Right lobe of liver (tissue), 4 donors: Measurements from ENCODE around the gene GLYATL2.

ENCODE experiments used
- POLR2A ChIP-seq: fragments of 450-650 bp; IDR thresholded peaks from one replicate; pipeline ENCODE4 v1.6.1; 2017; ENCODE audit warnings: antibody characterized with exemption, mild to moderate bottlenecking
- TF ChIP-seq, protein P1 (sequence below), 4 donors: fragments of 200-600 bp in 3 of 4; fragments of 450-650 bp in 1 of 4; IDR thresholded peaks; one replicate each; pipeline versions ENCODE4 v1.5.1 to v1.8.0; 2016 to 2022; ENCODE audit warnings: antibody characterized with exemption in 4 of 4, mild to moderate bottlenecking in 2 of 4
- donor health status: DM: no; HTN: no; CAD: no.
- donor health status: DM: no; HTN: no; CAD: no.
- donor health status: DM: no; HTN: yes; CAD: no.

DNA sequence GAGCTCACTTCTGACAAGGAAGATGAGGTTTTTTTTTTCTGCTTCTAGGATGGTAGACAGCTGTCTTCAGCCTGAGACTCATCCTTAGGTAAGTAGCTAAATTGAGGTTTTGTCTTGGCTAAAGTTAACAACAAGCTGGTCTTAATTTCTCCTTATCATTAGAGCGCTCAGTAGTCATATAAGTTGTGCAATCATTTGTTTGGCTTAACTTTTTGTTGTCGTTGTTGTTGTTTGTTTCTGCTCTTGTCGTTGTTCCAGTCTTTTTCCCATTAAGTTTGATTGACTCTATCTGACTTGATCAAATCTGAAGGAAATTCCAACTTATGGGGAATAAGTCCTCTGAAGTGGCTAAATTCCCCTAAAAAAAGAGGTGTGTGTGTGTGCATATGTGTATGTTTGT, 33.0 kb downstream of the GLYATL2 start:
- TF ChIP-seq, protein P1, sequence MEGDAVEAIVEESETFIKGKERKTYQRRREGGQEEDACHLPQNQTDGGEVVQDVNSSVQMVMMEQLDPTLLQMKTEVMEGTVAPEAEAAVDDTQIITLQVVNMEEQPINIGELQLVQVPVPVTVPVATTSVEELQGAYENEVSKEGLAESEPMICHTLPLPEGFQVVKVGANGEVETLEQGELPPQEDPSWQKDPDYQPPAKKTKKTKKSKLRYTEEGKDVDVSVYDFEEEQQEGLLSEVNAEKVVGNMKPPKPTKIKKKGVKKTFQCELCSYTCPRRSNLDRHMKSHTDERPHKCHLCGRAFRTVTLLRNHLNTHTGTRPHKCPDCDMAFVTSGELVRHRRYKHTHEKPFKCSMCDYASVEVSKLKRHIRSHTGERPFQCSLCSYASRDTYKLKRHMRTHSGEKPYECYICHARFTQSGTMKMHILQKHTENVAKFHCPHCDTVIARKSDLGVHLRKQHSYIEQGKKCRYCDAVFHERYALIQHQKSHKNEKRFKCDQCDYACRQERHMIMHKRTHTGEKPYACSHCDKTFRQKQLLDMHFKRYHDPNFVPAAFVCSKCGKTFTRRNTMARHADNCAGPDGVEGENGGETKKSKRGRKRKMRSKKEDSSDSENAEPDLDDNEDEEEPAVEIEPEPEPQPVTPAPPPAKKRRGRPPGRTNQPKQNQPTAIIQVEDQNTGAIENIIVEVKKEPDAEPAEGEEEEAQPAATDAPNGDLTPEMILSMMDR (IDR thresholded peaks at IDR 0.05) = no peak
- no peak for TF ChIP-seq POLR2A
